HepG2 (cell line): ENCODE data around the gene PHF8. TPM values are rescaled to one million over a fixed set of nuclear protein-coding genes. Genes with fewer than 3 reads are reported as not detected.

Experiments used
- ATAC-seq: fragments of 200-7000 bp; cut with Tn5 transposase; 3 replicates; pipeline ENCODE4 v1.9.1; 2020; ENCODE audit warnings: mild to moderate bottlenecking, moderate library complexity
- BruUV-seq: library from RNA; stranded (reverse); fragments of 400-500 nt; replicated peaks from 2 replicates; lab custom pipeline; 2021; lab: Mats Ljungman, UMichigan
- CTCF ChIA-PET: fragments of 300-600 bp; formaldehyde crosslinking; extraction: SDS; loops from one replicate; lab custom pipeline; 2021; ENCODE audit warnings: low total read pairs, inconsistent platforms, low intra/inter-chr PET ratio; lab: Yijun Ruan, JAX
- POLR2A ChIA-PET: fragments of 350-600 bp; sonication (Branson Sonifier 250); formaldehyde crosslinking; loops from one replicate; lab custom pipeline; 2020; ENCODE audit warnings: antibody characterized with exemption, inconsistent platforms; lab: Yijun Ruan, JAX
- DNase-seq: peaks from one replicate; pipeline ENCODE4 v3.0.0-alpha.2; 2015; ENCODE audit warnings: low spot score
- FAIRE-seq: peaks from 3 replicates; lab custom pipeline; 2011; peaks lifted over from hg19 to GRCh38; lab: Jason Lieb, UNC
- H2AFZ ChIP-seq: one replicate; pipeline ENCODE4 v1.6.1; 2011; ENCODE audit warnings: low read length, inconsistent platforms
- H3K27ac ChIP-seq: fragments of 300-600 bp; 3 replicates; pipeline ENCODE4 v1.8.0; 2011; ENCODE audit warnings: mixed run types, mild to moderate bottlenecking, mixed read lengths, low read length, inconsistent platforms; ENCODE audit not compliant: insufficient read depth; ENCODE audit errors: extremely low read length
- H3K27me3 ChIP-seq, 2 experiments: fragments of 200-600 bp in 1 of 2; 2 replicates in 1 of 2; 3 replicates in 1 of 2; pipeline versions ENCODE4 v1.6.0 to v1.8.0; 2011; ENCODE audit warnings: low read length in 2 of 2, mild to moderate bottlenecking in 2 of 2, moderate library complexity in 2 of 2, inconsistent platforms in 1 of 2; ENCODE audit not compliant: insufficient read depth in 2 of 2, control insufficient read depth in 1 of 2
- H3K36me3 ChIP-seq, 2 experiments: fragments of 200-600 bp in 1 of 2; replicated peaks in 1 of 2; 2 replicates in 1 of 2; 3 replicates in 1 of 2; pipeline versions ENCODE4 v1.5.1 to v1.8.0; 2011; ENCODE audit warnings: low read length in 2 of 2, inconsistent platforms in 1 of 2; ENCODE audit not compliant: insufficient read depth in 2 of 2, control insufficient read depth in 1 of 2
- H3K4me1 ChIP-seq: 2 replicates; pipeline ENCODE4 v1.5.1; 2012; ENCODE audit warnings: low read length, inconsistent platforms; ENCODE audit not compliant: insufficient read depth
- H3K4me2 ChIP-seq: 2 replicates; pipeline ENCODE4 v1.6.0; 2011; ENCODE audit warnings: low read depth, low read length, inconsistent platforms
- H3K4me3 ChIP-seq, 3 experiments: fragments of 200-600 bp in 1 of 3; sonication (generic), shearing (Covaris generic) in 1 of 3; replicated peaks in 1 of 3; 2 replicates each; pipeline ENCODE4 v1.5.1; 2011 to 2016; ENCODE audit warnings: low read length in 3 of 3, inconsistent platforms in 2 of 3, low read depth in 2 of 3, mild to moderate bottlenecking in 2 of 3, control low read depth in 1 of 3, mixed read lengths in 1 of 3; ENCODE audit not compliant: insufficient read depth in 1 of 3
- H3K79me2 ChIP-seq: one replicate; pipeline ENCODE4 v1.6.1; 2011; ENCODE audit warnings: low read length, inconsistent platforms; ENCODE audit not compliant: insufficient read depth
- H3K9ac ChIP-seq: 2 replicates; pipeline ENCODE4 v1.6.0; 2011; ENCODE audit warnings: mild to moderate bottlenecking, low read depth, low read length, inconsistent platforms; ENCODE audit not compliant: insufficient read depth
- H3K9me3 ChIP-seq: 2 replicates; pipeline ENCODE4 v1.5.1; 2012; ENCODE audit warnings: mild to moderate bottlenecking, low read length
- H4K20me1 ChIP-seq: 2 replicates; pipeline ENCODE4 v1.6.0; 2011; ENCODE audit warnings: inconsistent platforms, mild to moderate bottlenecking, low read length, moderate library complexity; ENCODE audit not compliant: insufficient read depth
- EHMT2 ChIP-seq: fragments of 200-600 bp; sonication (generic); IDR thresholded peaks from 2 replicates; pipeline ENCODE4 v1.7.0; 2017; ENCODE audit warnings: antibody characterized with exemption, low read depth, low read length, borderline replicate concordance
- HOXA9 ChIP-seq: sonication (generic); formaldehyde crosslinking; IDR thresholded peaks from 2 replicates; pipeline ENCODE4 v1.8.1; 2022; ENCODE audit warnings: missing genetic modification reagents, mild to moderate bottlenecking, moderate library complexity, borderline replicate concordance
- KAT8 ChIP-seq: IDR thresholded peaks from 2 replicates; pipeline ENCODE4 v1.6.1; 2016; ENCODE audit warnings: missing genetic modification reagents, missing compliant biosample characterization
- KDM5B ChIP-seq: sonication (generic); formaldehyde crosslinking; IDR thresholded peaks from 2 replicates; pipeline ENCODE4 v1.4.0; 2020; ENCODE audit warnings: missing genetic modification reagents, mild to moderate bottlenecking, borderline replicate concordance
- NFE2L1 ChIP-seq: sonication (generic); formaldehyde crosslinking; IDR thresholded peaks from 2 replicates; pipeline ENCODE4 v1.4.0; 2020; ENCODE audit warnings: missing genetic modification reagents, mild to moderate bottlenecking, borderline replicate concordance
- NFIC ChIP-seq: IDR thresholded peaks from 2 replicates; pipeline ENCODE4 v1.6.1; 2012; ENCODE audit warnings: mild to moderate bottlenecking, low read length, inconsistent platforms
- ZNF83 ChIP-seq: sonication (generic); formaldehyde crosslinking; IDR thresholded peaks from 2 replicates; pipeline ENCODE4 v1.4.0; 2020; ENCODE audit warnings: missing genetic modification reagents, mild to moderate bottlenecking, borderline replicate concordance
- WGBS: methylation state at CpG from one replicate; pipeline ENCODE4 v1.1.6; 2017; ENCODE audit warnings: low lambda C conversion rate; 5-methylcytosine and 5-hydroxymethylcytosine counted together
- in situ Hi-C: cut with HindIII; loops from 2 replicates; pipeline ENCODE4 v1.10.0; 2017; ENCODE audit warnings: low pct_unique_long_range_greater_than_20kb; ENCODE audit not compliant: extremely low pct_ligation_motif_present
- intact Hi-C: fragments of 100-400 bp; cut with micrococcal nuclease; formaldehyde crosslinking; loops from one replicate; pipeline ENCODE4 v1.10.0; 2022; ENCODE audit not compliant: unreplicated experiment
- polyA plus RNA-seq, 8 experiments: library from polyadenylated mRNA; depleted of rRNA in 3 of 8; stranded (reverse) in 7 of 8; unstranded in 1 of 8; fragments of >200 nt; fragmentation: Illumina TruSeq in 4 of 8; extraction: Trizol in 4 of 8; gene quantifications; 2 replicates each; pipeline versions ENCODE4 v1.2.1 to v1.2.3, GENCODE V29; 2011 to 2016; ENCODE audit warnings: low read depth in 4 of 8, missing spikeins in 1 of 8, mixed read lengths in 1 of 8; ENCODE audit not compliant: insufficient read depth in 1 of 8
- total RNA-seq, 5 experiments: library from RNA; depleted of rRNA; stranded (reverse); fragments of >200 nt; fragmentation: Illumina TruSeq; extraction: Trizol; gene quantifications; 2 replicates each; pipeline ENCODE4 v1.2.3, GENCODE V29; 2016; ENCODE audit warnings: low read depth in 1 of 5
- TF ChIP-seq, protein P1 (sequence below): sonication (generic); formaldehyde crosslinking; conservative IDR thresholded peaks from 2 replicates; pipeline ENCODE4 v1.4.0; 2020; ENCODE audit warnings: missing genetic modification reagents
- TF ChIP-seq, protein P2 (sequence below): sonication (generic); formaldehyde crosslinking; IDR thresholded peaks from 2 replicates; pipeline ENCODE4 v1.5.0; 2020; ENCODE audit warnings: mild to moderate bottlenecking, missing genetic modification reagents, borderline replicate concordance
- TF ChIP-seq, protein P3 (sequence below): sonication (generic); formaldehyde crosslinking; IDR thresholded peaks from 2 replicates; pipeline ENCODE4 v1.5.0; 2020; ENCODE audit warnings: mild to moderate bottlenecking, missing genetic modification reagents
- TF ChIP-seq, protein P4 (sequence below): sonication (generic); formaldehyde crosslinking; IDR thresholded peaks from 2 replicates; pipeline ENCODE4 v1.4.0; 2020; ENCODE audit warnings: missing genetic modification reagents

The PHF8 gene
- total and polyA plus RNA-seq, 2 of the 13 experiments (the other 11 are each of a cell fraction or from before 2014, with no cell fraction given): 15.5 to 19.1 TPM

DNA sequence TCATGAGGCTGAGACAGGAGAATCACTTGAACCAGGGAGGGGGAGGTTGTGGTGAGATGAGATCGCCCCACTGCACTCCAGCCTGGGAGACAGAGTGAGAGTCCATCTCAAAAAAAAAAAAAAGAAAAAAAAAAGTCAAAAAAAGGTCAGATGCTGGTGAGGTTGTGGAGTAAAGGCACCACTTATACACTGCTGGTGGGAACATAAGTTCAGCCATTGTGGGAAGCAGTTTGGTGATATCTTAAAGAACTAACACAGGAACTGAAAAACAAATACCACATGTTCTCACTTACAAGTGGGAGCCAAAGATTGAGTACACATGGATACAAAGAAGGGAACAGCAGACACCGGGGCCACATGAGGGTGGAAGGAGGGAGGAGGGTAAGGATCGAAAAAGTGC is 149.0 kb downstream of the PHF8 start:
- whole genome bisulfite sequencing: 41% methylated on average over 3 of the region's 3 CpGs
- intact Hi-C loops (no loop called here), in situ Hi-C loops (no loop called here)
- Histone ChIP-seq H3K27ac (no peak overlapping the region), H3K4me1 (no peaks in the 10 kb centered on the region), H4K20me1 (no peaks in the 10 kb centered on the region), H3K36me3 (no peaks in the 10 kb centered on the region), H3K9ac (no peak overlapping the region), H3K4me3 (no peak overlapping the region), H3K27me3 (no peaks in the 10 kb centered on the region), H3K9me3 (no peaks in the 10 kb centered on the region), H3K4me2 (no peak overlapping the region), H2AFZ (no peak overlapping the region), H3K79me2 (no peaks in the 10 kb centered on the region)
- TF ChIP-seq KAT8: no peak
- TF ChIP-seq, protein P1, sequence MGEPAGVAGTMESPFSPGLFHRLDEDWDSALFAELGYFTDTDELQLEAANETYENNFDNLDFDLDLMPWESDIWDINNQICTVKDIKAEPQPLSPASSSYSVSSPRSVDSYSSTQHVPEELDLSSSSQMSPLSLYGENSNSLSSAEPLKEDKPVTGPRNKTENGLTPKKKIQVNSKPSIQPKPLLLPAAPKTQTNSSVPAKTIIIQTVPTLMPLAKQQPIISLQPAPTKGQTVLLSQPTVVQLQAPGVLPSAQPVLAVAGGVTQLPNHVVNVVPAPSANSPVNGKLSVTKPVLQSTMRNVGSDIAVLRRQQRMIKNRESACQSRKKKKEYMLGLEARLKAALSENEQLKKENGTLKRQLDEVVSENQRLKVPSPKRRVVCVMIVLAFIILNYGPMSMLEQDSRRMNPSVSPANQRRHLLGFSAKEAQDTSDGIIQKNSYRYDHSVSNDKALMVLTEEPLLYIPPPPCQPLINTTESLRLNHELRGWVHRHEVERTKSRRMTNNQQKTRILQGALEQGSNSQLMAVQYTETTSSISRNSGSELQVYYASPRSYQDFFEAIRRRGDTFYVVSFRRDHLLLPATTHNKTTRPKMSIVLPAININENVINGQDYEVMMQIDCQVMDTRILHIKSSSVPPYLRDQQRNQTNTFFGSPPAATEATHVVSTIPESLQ (CRISPR knock-in tag): no peak
- no peak for TF ChIP-seq KDM5B (CRISPR knock-in tag)
- TF ChIP-seq NFE2L1 (CRISPR knock-in tag): no peak
- TF ChIP-seq, protein P2, sequence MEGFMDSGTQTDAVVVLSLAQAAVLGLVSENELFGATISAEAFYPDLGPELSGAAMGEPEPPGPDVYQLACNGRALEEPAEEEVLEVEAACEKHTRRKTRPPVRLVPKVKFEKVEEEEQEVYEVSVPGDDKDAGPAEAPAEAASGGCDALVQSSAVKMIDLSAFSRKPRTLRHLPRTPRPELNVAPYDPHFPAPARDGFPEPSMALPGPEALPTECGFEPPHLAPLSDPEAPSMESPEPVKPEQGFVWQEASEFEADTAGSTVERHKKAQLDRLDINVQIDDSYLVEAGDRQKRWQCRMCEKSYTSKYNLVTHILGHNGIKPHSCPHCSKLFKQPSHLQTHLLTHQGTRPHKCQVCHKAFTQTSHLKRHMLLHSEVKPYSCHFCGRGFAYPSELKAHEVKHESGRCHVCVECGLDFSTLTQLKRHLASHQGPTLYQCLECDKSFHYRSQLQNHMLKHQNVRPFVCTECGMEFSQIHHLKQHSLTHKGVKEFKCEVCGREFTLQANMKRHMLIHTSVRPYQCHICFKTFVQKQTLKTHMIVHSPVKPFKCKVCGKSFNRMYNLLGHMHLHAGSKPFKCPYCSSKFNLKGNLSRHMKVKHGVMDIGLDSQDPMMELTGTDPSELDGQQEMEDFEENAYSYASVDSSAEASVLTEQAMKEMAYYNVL (CRISPR knock-in tag): no peak
- TF ChIP-seq NFIC: no peak
- TF ChIP-seq, protein P3, sequence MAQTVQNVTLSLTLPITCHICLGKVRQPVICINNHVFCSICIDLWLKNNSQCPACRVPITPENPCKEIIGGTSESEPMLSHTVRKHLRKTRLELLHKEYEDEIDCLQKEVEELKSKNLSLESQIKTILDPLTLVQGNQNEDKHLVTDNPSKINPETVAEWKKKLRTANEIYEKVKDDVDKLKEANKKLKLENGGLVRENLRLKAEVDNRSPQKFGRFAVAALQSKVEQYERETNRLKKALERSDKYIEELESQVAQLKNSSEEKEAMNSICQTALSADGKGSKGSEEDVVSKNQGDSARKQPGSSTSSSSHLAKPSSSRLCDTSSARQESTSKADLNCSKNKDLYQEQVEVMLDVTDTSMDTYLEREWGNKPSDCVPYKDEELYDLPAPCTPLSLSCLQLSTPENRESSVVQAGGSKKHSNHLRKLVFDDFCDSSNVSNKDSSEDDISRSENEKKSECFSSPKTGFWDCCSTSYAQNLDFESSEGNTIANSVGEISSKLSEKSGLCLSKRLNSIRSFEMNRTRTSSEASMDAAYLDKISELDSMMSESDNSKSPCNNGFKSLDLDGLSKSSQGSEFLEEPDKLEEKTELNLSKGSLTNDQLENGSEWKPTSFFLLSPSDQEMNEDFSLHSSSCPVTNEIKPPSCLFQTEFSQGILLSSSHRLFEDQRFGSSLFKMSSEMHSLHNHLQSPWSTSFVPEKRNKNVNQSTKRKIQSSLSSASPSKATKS (CRISPR knock-in tag): no peak
- TF ChIP-seq EHMT2: no peak
- no peak for TF ChIP-seq HOXA9
- TF ChIP-seq, protein P4, sequence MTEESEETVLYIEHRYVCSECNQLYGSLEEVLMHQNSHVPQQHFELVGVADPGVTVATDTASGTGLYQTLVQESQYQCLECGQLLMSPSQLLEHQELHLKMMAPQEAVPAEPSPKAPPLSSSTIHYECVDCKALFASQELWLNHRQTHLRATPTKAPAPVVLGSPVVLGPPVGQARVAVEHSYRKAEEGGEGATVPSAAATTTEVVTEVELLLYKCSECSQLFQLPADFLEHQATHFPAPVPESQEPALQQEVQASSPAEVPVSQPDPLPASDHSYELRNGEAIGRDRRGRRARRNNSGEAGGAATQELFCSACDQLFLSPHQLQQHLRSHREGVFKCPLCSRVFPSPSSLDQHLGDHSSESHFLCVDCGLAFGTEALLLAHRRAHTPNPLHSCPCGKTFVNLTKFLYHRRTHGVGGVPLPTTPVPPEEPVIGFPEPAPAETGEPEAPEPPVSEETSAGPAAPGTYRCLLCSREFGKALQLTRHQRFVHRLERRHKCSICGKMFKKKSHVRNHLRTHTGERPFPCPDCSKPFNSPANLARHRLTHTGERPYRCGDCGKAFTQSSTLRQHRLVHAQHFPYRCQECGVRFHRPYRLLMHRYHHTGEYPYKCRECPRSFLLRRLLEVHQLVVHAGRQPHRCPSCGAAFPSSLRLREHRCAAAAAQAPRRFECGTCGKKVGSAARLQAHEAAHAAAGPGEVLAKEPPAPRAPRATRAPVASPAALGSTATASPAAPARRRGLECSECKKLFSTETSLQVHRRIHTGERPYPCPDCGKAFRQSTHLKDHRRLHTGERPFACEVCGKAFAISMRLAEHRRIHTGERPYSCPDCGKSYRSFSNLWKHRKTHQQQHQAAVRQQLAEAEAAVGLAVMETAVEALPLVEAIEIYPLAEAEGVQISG (CRISPR knock-in tag): no peak
- TF ChIP-seq ZNF83: no peak
- BruUV-seq: no TSS peak
- peak; percentile 30 for FAIRE-seq
- DNase-seq: no peak
- no peak for ATAC-seq
- ChIA-PET CTCF (no interaction called here), POLR2A (no interaction called here)
